Activated CD4-positive, alpha-beta T cell treated with anti-CD3 and anti-CD28 coated beads for 4 hours (primary cell): ENCODE measurements around the gene FOXJ1.

Source experiments
- DNase-seq, 2 donors: peaks; one replicate each; pipeline ENCODE4 v3.0.0-alpha.2; 2020

Gene FOXJ1

DNA sequence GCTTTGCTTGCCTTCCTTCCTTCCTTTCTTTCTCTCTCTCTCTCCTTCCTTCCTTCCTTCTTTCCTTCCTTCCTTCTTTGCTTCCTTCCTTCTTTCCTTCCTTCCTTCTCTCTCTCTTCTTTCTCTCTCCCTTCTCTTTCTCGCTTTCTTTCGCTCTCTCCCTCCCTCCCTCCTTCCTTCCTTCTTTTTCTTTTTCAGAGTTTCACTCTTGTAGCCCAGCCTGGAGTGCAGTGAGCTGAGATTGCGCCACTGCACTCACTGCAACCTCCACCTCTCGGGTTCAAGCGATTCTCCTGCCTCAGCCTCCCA lies 17.9 kb downstream of the FOXJ1 start:
- DNase-seq, result no peak

DNA sequence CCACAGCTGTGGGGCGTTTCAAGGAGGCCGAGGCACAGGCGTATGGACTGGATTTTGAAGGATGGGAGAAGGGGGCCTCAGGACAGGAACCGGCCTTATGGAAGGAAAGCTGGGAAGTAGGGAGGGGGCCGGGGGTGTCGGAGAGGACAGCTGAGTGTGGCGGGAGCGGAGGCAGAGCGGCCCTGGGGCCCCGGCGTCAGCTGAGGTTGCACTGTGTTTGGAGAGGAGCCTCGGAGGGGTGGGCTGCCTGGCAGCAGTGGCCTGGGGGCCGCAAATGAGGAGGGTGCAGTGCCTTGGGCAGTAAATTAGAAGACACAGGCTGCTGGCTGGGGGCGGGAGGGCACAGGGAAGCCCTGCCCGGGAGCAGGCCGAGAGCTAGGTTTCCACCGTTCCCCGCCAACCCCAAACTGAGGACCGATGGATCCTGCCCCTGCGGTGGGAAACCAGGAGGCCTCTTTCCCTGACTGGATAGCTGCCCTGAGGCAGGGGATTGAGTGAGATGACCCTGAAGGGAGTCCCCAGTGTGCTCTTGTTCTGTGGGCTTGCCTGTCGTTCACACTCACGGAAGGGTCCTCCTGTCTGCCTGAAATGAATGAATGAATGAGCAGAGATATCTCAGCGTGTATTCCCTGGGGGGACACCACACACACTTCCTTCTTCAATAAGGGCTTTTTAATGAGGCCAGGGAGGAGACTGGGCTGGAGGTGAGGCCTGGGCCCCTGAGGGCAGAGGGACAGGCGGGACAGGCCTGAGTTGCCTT lies 18.4 kb downstream of the FOXJ1 start:
- DNase-seq, result no peak

DNA sequence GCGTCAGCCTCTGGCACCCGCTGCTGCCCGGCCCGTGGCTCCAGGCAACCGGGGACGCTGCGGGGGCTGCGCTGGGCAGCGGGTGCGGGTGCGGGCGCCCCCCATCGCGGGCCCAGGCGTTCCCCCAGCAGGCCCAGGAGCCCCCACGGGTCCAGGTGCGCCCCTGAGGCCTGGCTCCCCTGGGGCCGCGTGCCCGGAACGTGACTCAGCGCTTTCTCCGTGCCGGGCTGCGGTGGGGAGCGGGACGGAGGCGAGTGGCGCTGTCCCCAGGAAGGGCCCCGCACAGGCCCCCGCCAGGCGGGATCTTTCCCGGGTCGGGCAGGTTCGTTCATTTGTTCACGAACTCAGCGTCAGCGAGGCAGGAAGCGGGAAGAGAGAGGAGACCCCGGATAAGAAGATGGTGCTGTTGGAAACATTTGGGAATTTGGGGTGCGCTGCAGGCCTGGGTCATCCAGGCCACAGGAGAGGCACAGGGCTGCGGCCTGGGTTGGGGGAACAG lies 19.1 kb downstream of the FOXJ1 start:
- DNase-seq, result peak in 1 of 2 donors; percentile 22

GRCh38 chr17:76120658-76121008 lies 20.4 kb downstream of the FOXJ1 start:
- no peak for DNase-seq

- no peak for DNase-seq
These were observed 21.4 kb downstream of the FOXJ1 start for GRCh38 chr17:76119409-76120371.

DNA sequence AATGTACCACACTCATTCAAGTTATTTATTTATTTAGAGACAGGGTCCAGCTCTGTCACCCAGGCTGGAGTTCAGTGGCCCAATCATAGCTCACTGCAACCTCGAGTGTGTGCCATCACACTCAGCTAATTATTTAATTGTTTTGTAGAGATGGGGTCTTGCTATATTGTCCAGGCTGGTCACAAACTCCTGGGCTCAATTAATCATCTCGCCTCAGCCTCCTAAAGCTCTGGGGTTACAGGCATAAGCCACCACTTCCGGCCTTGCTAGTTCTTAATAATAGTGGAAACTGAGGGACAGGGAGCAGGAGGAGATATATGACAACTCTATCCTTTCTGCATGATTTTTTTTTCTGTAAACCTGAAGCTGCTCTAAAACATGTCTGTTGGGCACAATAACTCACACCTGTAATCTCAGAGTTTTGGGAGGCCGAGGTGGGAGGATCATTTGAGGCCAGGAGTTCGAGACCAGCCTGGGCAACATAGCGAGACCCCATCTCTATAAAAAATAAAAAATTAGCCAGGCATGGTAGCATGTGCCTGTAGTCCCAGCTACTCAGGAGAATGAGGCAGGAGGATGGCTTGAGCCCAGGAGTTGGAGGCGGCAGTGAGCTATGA lies 25.8 kb downstream of the FOXJ1 start:
- DNase-seq, result no peak

GRCh38 chr17:76111956-76112355 lies 29.1 kb downstream of the FOXJ1 start:
- no peak for DNase-seq

DNA sequence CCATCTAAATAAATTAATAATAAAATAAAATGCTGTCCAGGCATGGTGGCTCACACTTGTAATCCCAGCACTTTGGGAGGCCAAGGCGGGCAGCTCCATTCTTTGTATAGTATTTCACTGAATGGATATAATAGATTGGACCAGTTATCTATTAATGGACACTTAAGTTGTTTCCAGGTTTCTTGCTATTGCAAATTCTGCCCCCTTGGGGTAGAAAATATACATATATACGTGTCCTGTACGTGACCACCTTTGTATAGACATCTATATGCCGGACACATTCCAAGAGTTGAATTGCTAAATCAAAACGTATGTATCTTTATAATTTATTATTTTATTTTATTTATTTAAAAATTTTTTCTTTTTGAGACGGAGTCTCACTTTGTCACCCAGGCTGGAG lies 33.5 kb downstream of the FOXJ1 start:
- no peak for DNase-seq

GRCh38 chr17:76106703-76107102 lies 34.3 kb downstream of the FOXJ1 start:
- no peak for DNase-seq

DNA sequence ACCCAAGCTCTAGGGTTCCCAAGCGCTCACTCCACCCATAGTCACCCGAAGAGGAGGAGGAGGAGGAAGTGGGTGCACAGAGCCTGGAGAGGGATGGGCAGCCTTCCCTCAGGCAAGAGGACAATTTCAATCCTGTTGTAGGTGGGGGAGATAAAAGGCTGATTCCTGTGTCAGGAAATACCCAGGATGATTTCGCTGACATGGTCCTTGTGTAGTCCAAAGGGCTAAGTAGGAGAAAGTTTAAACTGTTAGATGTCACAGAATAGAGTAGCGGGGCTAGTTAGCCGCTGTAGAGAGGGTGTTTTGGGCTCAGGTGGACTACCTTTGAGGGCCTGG lies 36.2 kb downstream of the FOXJ1 start:
- DNase-seq, result no peak

DNA sequence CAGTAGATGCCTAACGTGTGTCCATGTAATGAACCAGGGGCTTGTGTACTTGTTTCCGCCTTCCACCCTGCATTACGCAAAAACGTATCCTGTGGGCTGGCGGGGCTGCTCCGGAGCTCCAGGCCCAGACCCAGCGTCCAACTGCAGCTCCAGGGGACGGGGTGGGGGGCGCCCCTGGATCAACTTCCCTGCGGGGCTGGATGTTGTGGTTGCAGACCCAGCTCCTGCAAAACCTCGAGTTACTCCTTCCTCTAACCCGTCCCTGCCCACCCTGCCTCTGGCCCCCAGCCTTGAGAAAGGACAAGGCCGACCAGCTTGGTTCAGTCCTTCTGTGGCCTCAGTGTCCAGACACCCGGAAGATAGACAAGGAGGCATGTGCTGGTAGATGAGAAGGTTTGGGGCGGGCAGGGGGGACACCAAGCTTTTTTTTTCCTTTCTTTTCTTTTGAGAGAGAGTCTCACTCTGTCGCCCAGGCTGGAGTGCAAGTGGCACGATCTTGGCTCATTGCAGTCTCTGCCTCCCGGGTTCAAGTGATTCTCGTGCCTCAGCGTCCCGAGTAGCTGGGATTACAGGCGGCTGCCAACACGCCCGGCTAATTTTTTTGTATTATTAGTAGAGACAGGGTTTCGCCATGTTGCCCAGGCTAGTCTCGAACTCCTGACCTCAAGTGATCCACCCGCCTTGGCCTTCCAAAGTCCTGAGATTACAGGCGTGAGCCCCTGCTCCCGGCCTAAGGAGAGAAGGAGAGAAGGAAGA lies 36.7 kb downstream of the FOXJ1 start:
- no peak for DNase-seq

DNA sequence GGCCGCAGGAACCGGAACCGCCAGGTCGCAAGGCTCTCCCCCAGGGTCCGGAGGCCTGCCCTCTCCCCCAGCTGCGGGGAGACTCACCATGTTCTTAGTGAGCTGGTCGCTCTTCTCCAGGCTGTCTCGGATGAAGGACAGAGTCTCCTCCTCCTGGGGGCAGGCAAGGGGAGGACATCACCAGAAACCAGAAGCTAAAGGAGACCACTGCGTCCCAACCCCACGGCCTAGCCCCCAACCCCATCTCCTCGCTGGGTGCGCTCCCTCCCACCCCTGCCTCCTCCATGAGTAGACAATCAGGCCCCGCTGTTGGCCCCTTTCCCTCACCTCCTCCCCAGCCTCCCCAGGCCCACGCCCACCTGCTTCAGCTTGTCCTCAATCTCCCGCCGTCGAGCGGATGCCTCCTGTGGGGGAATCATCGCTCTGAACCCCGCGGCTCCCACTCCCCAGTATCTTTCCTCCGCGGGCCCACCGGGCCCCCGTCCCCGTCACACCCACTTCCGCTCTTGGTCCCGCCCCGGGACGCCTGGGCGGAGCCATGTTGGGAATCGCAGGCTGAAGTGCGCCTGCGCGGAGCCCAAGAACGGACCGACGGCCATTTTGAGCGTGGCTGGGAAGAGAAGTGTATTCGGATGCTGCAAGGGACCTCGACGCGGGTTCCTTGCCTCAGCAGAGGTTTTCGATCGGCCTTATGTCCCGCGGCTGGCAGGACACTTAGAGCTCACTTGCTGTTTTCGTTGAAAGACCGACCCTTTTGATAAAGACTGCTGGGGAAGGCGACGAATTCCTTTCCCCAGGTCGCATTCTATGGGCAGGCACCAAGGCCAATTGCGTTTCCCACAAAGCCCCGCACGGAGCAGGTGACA lies 37.5 kb downstream of the FOXJ1 start, which contains the start of gene EXOC7:
TSS of gene EXOC7 (minus strand) at position 514 of the 866 bp plus-strand sequence. CDS start at position 419, 95 bp downstream.
- peak; percentile 90 to 91 for DNase-seq

DNA sequence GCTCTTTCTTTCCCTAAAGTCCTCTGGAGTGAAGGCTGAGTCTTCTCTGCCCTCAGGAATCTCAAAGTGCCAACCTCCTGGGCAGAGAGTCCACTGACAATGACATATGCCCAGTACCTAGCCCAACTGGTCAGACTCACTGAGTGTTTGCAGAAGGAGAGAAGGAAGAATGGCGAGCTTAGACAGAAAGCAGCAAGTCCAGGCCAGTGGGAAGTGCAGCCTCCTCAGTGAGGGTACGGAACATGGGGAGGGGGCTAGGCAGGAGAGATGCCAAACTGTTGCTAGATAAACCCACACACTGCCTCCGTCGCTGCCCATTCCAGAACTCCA lies 38.1 kb downstream of the FOXJ1 start:
- no peak for DNase-seq

DNA sequence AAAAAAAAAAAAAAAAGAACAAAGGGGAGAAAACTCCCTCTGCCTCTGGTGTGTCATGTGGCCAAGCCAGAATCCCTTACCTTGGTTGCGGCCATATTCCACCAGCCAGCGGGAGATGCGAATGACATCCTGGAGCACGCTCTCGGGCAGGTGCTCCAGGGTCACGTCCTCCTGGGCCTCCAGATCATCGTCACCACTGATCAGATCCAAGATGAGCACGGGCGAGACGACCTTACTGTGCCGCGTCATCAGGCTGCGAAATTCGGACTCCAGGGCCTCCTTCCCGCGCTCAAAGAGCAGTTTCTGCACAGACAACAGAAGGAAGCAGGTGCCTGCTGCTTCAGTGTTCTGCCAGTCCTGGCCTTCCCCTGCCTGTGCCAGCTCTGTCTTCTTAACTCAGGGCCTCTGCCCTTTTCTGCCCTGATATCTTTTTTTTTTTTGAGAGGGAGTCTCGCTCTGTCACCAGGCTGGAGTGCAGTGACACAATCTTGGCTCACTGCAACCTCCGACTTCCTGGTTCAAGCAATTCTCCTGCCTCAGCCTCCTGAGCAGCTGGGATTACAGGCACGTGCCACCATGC lies 43.2 kb downstream of the FOXJ1 start:
- DNase-seq, result no peak

DNA sequence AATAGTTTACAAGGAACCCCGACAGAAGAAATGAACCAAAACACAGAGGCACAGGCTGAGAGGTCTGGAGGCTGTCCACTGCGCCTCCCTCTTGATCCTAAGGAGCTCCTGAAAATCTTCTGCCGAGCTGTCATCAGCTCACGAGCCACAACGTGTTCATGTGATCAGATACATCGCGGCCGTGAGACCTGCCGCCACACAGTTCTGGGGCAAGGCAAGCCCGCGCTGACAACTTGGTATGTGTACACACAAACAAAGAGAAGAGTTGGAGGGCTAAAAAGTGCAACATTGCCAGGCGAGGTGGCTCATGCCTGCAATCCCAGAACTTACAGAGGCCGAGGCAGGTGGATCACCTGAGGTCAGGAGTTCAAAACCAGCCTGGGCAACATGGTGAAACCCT lies 45.1 kb downstream of the FOXJ1 start:
- DNase-seq, result no peak

GRCh38 chr17:76094046-76094445 lies 47.0 kb downstream of the FOXJ1 start:
- DNase-seq, result no peak

- no peak for DNase-seq
These were observed 48.3 kb downstream of the FOXJ1 start for GRCh38 chr17:76092526-76093413.

GRCh38 chr17:76091526-76092286 lies 49.3 kb downstream of the FOXJ1 start:
- no peak for DNase-seq

- no peak for DNase-seq
These were observed 50.4 kb downstream of the FOXJ1 start for GRCh38 chr17:76090517-76091129.
